HepG2 (cell line): ENCODE data around the gene COBLL1. TPM values are rescaled to one million over a fixed set of nuclear protein-coding genes. Genes with fewer than 3 reads are reported as not detected.

Experiments used
- BORCS8-MEF2B ChIP-seq: sonication (generic); formaldehyde crosslinking; IDR thresholded peaks from 2 replicates; pipeline ENCODE4 v1.8.0; 2022; ENCODE audit warnings: mild to moderate bottlenecking, missing genetic modification reagents
- FIP1L1 ChIP-seq: fragments of 200-400 bp; formaldehyde crosslinking; IDR thresholded peaks from 2 replicates; pipeline ENCODE4 v1.6.1; 2018; ENCODE audit warnings: low read depth, mild to moderate bottlenecking, low read length, moderate library complexity, borderline replicate concordance; ENCODE audit not compliant: insufficient read depth
- GATAD1 ChIP-seq: IDR thresholded peaks from 2 replicates; pipeline ENCODE4 v1.6.1; 2016; ENCODE audit warnings: missing genetic modification reagents, missing compliant biosample characterization
- HDAC6 ChIP-seq: fragments of 200-600 bp; sonication (generic); IDR thresholded peaks from 2 replicates; pipeline ENCODE4 v1.7.0; 2017; ENCODE audit warnings: mild to moderate bottlenecking, antibody characterized with exemption, low read length, low read depth
- KDM2A ChIP-seq: sonication (generic); formaldehyde crosslinking; IDR thresholded peaks from 2 replicates; pipeline ENCODE4 v1.4.0; 2020; ENCODE audit warnings: low read depth, missing genetic modification reagents, borderline replicate concordance
- KLF15 ChIP-seq: sonication (generic); formaldehyde crosslinking; IDR thresholded peaks from 2 replicates; pipeline ENCODE4 v1.8.1; 2023; ENCODE audit warnings: borderline replicate concordance, mild to moderate bottlenecking, inconsistent platforms, missing genetic modification reagents, mixed read lengths
- MBNL3 ChIP-seq: fragments of 250-450 bp; sonication (Bioruptor Pico); conservative IDR thresholded peaks from 2 replicates; pipeline ENCODE4 v1.8.0; 2022; ENCODE audit warnings: mild to moderate bottlenecking, inconsistent platforms
- MED13 ChIP-seq: sonication (generic); formaldehyde crosslinking; IDR thresholded peaks from 2 replicates; pipeline ENCODE4 v1.5.0; 2020; ENCODE audit warnings: missing genetic modification reagents
- POGZ ChIP-seq: sonication (generic); formaldehyde crosslinking; IDR thresholded peaks from 2 replicates; pipeline ENCODE4 v1.4.0; 2020; ENCODE audit warnings: mild to moderate bottlenecking, missing genetic modification reagents
- TEAD2 ChIP-seq: sonication (generic); formaldehyde crosslinking; IDR thresholded peaks from 2 replicates; pipeline ENCODE4 v1.9.0; 2021; ENCODE audit warnings: missing genetic modification reagents
- U2AF1 ChIP-seq: fragments of 200-400 bp; formaldehyde crosslinking; optimal IDR thresholded peaks from 2 replicates; pipeline ENCODE3; 2017; ENCODE audit warnings: mild to moderate bottlenecking, low read depth, low read length
- ZBTB37 ChIP-seq: sonication (generic); formaldehyde crosslinking; IDR thresholded peaks from 2 replicates; pipeline ENCODE4 v1.4.0; 2020; ENCODE audit warnings: mild to moderate bottlenecking, missing genetic modification reagents
- ZC3H4 ChIP-seq: sonication (generic); formaldehyde crosslinking; IDR thresholded peaks from 2 replicates; pipeline ENCODE4 v1.4.0; 2020; ENCODE audit warnings: missing genetic modification reagents, borderline replicate concordance
- ZFP91 ChIP-seq: sonication (generic); formaldehyde crosslinking; IDR thresholded peaks from 2 replicates; pipeline ENCODE4 v1.9.0; 2022; ENCODE audit warnings: missing genetic modification reagents, mild to moderate bottlenecking, borderline replicate concordance
- ZNF414 ChIP-seq: sonication (generic); formaldehyde crosslinking; IDR thresholded peaks from 2 replicates; pipeline ENCODE4 v1.5.0; 2020; ENCODE audit warnings: missing genetic modification reagents
- ZNF441 ChIP-seq: sonication (generic); formaldehyde crosslinking; IDR thresholded peaks from 2 replicates; pipeline ENCODE4 v1.7.0; 2021; ENCODE audit warnings: missing genetic modification reagents, borderline replicate concordance
- ZNF501 ChIP-seq: sonication (generic); formaldehyde crosslinking; IDR thresholded peaks from 2 replicates; pipeline ENCODE4 v1.5.1; 2020; ENCODE audit warnings: mild to moderate bottlenecking, moderate library complexity, missing genetic modification reagents
- ZNF564 ChIP-seq: sonication (generic); formaldehyde crosslinking; IDR thresholded peaks from 2 replicates; pipeline ENCODE4 v1.8.1; 2023; ENCODE audit warnings: mild to moderate bottlenecking, missing genetic modification reagents
- ZNF607 ChIP-seq: sonication (generic); formaldehyde crosslinking; IDR thresholded peaks from 2 replicates; pipeline ENCODE4 v1.5.1; 2020; ENCODE audit warnings: missing genetic modification reagents, mild to moderate bottlenecking, borderline replicate concordance
- ZNF878 ChIP-seq: sonication (generic); formaldehyde crosslinking; IDR thresholded peaks from 2 replicates; pipeline ENCODE4 v1.8.1; 2023; ENCODE audit warnings: mild to moderate bottlenecking, missing genetic modification reagents, moderate library complexity
- polyA plus RNA-seq, 8 experiments: library from polyadenylated mRNA; depleted of rRNA in 3 of 8; stranded (reverse) in 7 of 8; unstranded in 1 of 8; fragments of >200 nt; fragmentation: Illumina TruSeq in 4 of 8; extraction: Trizol in 4 of 8; gene quantifications; 2 replicates each; pipeline versions ENCODE4 v1.2.1 to v1.2.3, GENCODE V29; 2011 to 2016; ENCODE audit warnings: low read depth in 4 of 8, missing spikeins in 1 of 8, mixed read lengths in 1 of 8; ENCODE audit not compliant: insufficient read depth in 1 of 8
- total RNA-seq, 5 experiments: library from RNA; depleted of rRNA; stranded (reverse); fragments of >200 nt; fragmentation: Illumina TruSeq; extraction: Trizol; gene quantifications; 2 replicates each; pipeline ENCODE4 v1.2.3, GENCODE V29; 2016; ENCODE audit warnings: low read depth in 1 of 5
- TF ChIP-seq, protein P1 (sequence below): sonication (generic); formaldehyde crosslinking; conservative IDR thresholded peaks from 2 replicates; pipeline ENCODE4 v1.8.0; 2022; ENCODE audit warnings: mild to moderate bottlenecking, moderate library complexity, missing genetic modification reagents
- TF ChIP-seq, protein P2 (sequence below): sonication (generic); formaldehyde crosslinking; IDR thresholded peaks from 2 replicates; pipeline ENCODE4 v1.4.0; 2020; ENCODE audit warnings: missing genetic modification reagents

The COBLL1 gene
- total and polyA plus RNA-seq, 2 of the 13 experiments (the other 11 are each of a cell fraction or from before 2014, with no cell fraction given): 32.6 to 86.8 TPM

GRCh38 chr2:164711766-164712138 lies 129.9 kb downstream of the COBLL1 start (continued):
- TF ChIP-seq MED13 (CRISPR knock-in tag) (no peak; the same call in 1 of the 2 replicates), ZNF564 (CRISPR knock-in tag) (no peak), ZNF878 (CRISPR knock-in tag) (no peak), ZNF414 (CRISPR knock-in tag) (no peak), ZNF607 (CRISPR knock-in tag) (no peak), ZC3H4 (CRISPR knock-in tag) (no peak), HDAC6 (no peak), BORCS8-MEF2B (CRISPR knock-in tag) (no peak), MBNL3 (CRISPR knock-in tag) (no peak), ZNF501 (CRISPR knock-in tag) (no peak), KDM2A (CRISPR knock-in tag) (no peak), ZBTB37 (no peak), GATAD1 (CRISPR knock-in tag) (no peak), KLF15 (CRISPR knock-in tag) (no peak), ZFP91 (CRISPR knock-in tag) (no peak), POGZ (CRISPR knock-in tag) (peak; percentile 68; the same call in 1 of the 2 replicates), TEAD2 (CRISPR knock-in tag) (no peak), U2AF1 (no peak), ZNF441 (CRISPR knock-in tag) (no peak), FIP1L1 (no peak)
- TF ChIP-seq, protein P1, sequence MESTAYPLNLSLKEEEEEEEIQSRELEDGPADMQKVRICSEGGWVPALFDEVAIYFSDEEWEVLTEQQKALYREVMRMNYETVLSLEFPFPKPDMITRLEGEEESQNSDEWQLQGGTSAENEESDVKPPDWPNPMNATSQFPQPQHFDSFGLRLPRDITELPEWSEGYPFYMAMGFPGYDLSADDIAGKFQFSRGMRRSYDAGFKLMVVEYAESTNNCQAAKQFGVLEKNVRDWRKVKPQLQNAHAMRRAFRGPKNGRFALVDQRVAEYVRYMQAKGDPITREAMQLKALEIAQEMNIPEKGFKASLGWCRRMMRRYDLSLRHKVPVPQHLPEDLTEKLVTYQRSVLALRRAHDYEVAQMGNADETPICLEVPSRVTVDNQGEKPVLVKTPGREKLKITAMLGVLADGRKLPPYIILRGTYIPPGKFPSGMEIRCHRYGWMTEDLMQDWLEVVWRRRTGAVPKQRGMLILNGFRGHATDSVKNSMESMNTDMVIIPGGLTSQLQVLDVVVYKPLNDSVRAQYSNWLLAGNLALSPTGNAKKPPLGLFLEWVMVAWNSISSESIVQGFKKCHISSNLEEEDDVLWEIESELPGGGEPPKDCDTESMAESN (CRISPR knock-in tag): no peak
- TF ChIP-seq, protein P2, sequence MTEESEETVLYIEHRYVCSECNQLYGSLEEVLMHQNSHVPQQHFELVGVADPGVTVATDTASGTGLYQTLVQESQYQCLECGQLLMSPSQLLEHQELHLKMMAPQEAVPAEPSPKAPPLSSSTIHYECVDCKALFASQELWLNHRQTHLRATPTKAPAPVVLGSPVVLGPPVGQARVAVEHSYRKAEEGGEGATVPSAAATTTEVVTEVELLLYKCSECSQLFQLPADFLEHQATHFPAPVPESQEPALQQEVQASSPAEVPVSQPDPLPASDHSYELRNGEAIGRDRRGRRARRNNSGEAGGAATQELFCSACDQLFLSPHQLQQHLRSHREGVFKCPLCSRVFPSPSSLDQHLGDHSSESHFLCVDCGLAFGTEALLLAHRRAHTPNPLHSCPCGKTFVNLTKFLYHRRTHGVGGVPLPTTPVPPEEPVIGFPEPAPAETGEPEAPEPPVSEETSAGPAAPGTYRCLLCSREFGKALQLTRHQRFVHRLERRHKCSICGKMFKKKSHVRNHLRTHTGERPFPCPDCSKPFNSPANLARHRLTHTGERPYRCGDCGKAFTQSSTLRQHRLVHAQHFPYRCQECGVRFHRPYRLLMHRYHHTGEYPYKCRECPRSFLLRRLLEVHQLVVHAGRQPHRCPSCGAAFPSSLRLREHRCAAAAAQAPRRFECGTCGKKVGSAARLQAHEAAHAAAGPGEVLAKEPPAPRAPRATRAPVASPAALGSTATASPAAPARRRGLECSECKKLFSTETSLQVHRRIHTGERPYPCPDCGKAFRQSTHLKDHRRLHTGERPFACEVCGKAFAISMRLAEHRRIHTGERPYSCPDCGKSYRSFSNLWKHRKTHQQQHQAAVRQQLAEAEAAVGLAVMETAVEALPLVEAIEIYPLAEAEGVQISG (CRISPR knock-in tag): no peak
